ENCODE results near the gene DMKN.

The DMKN gene

GRCh38 chr19:35559781-35560180 is 46.3 kb upstream of the DMKN start:
- TF ChIP-seq, protein P1, sequence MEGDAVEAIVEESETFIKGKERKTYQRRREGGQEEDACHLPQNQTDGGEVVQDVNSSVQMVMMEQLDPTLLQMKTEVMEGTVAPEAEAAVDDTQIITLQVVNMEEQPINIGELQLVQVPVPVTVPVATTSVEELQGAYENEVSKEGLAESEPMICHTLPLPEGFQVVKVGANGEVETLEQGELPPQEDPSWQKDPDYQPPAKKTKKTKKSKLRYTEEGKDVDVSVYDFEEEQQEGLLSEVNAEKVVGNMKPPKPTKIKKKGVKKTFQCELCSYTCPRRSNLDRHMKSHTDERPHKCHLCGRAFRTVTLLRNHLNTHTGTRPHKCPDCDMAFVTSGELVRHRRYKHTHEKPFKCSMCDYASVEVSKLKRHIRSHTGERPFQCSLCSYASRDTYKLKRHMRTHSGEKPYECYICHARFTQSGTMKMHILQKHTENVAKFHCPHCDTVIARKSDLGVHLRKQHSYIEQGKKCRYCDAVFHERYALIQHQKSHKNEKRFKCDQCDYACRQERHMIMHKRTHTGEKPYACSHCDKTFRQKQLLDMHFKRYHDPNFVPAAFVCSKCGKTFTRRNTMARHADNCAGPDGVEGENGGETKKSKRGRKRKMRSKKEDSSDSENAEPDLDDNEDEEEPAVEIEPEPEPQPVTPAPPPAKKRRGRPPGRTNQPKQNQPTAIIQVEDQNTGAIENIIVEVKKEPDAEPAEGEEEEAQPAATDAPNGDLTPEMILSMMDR (IDR thresholded peaks at IDR 0.05; ENCODE audit: borderline replicate concordance, insufficient read depth, low read depth, low read length), result no peak
- H3K4me3 ChIP-seq (ENCODE audit: low read depth, low read length), result no peak overlapping the region

- H3K4me3 ChIP-seq (ENCODE audit: low read depth, low read length), result no peak overlapping the region
- TF ChIP-seq, protein P1 (IDR thresholded peaks at IDR 0.05; ENCODE audit: borderline replicate concordance, insufficient read depth, low read depth, low read length), result no peak
Observed at GRCh38 chr19:35559281-35559659, 45.8 kb upstream of the DMKN start.

DNA sequence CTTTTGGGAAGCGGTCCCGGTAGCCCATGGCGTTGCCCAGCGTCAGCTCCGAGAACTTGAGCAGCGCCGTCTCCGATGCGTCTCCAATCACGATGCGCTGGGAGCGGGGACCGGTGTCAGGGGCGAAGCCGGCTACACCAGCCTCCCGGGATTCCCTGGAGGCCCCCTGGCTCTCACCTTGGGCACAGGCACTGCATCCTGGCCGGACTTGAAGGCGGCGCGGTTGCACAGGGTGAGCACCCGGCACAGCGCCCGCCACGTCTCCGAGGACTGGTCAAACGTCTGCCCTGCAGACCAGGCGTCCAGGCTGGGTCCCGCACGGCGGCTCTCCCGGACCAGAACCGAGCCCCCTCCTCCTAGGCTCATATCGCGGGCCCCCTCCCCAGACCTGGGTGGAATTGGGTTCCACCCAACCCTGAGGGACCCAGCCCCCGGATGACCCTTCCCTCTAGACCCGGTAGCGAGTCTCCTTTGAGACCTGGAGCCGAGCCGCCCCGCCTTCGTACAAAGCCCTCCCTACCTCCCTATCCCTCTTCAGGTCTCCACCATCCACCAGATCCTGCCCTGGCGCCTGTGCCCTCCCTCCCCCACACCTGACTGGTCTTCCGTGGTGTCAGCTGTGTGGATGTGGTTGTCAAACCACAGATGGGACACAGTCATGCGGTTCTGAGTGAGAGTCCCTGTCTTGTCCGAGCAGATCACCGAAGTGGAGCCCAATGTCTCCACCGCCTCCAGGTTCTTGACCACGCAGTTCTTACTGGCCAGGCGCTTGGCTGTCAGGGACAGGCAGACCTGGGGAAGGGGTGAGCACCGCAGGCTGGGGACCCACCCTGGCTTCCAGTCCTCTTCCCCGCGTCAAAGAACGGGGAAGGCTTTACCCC is 45.2 kb upstream of the DMKN start:
- TF ChIP-seq, protein P1 (IDR thresholded peaks at IDR 0.05; ENCODE audit: borderline replicate concordance, insufficient read depth, low read depth, low read length), result no peak
- no peak overlapping the region for H3K4me3 ChIP-seq (ENCODE audit: low read depth, low read length)

DNA sequence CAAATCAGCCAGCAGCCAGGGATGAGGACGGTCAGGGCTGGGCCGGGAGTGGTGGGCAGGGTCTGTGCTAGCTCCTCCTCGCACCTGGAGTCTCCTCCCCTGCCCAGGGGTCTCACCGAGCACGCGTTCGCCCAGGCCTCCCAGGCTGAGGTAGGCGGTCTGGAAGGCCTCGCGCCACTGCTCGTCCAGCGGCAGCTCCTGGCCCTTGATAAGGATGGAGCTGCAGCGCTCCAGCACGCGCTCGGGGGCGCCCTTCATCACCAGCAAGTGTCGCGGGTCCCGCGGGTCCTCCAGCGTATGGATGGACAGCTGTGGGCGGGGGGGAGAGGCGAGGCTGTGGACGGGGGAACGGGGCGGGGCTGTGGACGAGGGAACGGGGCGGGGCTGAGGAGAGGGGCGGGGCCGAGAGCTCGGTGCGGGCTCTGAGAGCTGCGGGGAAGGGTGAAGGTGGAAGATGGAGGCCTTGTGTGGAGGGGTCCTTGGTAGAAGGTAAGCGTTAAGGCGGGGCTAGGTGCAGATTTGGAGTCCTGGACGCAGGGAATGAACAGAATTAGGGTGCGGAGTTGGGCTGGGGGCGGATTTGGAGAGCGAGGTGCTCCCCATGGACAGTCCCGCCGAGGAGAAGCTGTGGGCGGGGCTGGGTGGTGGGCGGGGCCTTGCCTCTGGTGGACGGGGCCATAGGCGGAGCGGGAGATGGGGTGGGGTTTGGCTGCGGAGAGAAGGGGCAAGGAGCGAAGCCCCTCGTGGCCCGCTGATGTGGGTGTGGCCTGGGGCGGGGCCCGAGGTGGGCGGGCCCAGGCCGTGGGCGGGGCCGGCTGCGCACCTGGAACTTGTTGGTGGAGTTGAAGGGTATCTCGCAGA is 44.3 kb upstream of the DMKN start:
- H3K4me3 ChIP-seq (ENCODE audit: low read depth, low read length), result no peak overlapping the region
- TF ChIP-seq, protein P1 (IDR thresholded peaks at IDR 0.05; ENCODE audit: borderline replicate concordance, insufficient read depth, low read depth, low read length), result no peak

DNA sequence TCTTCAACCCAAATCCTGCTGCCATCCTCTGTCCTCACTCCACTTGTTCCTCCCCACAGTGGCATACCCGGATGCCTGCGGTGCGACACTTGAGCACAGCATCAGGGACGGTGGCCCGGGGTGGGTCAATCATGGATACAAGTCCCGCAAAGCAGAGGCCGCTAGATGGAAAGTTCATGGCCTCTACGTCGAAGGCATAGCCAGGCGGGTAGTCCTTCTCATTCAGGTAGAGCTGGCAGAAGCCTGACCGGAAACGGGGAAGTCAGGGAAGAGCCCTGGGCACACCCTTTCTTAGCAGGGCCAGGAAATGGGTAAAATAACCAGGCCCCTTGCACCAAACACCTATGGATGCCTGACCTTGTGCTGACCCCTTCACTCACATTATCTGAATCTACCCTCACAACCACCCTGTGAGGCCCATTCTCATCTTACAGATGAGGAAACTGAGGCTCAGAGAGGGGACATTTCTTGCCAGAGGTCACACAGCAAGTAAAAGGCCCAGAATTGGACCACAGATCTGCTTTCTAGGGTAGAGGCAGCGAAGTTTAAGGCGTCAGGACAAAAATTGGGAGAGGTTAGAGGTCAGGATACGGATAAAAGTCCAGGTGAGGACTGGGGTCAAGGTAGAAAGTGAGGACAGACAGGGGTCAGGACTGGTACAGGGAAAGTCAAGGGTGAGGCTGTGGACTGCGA is 43.5 kb upstream of the DMKN start:
- TF ChIP-seq, protein P1 (IDR thresholded peaks at IDR 0.05; ENCODE audit: borderline replicate concordance, insufficient read depth, low read depth, low read length), result no peak
- no peak overlapping the region for H3K4me3 ChIP-seq (ENCODE audit: low read depth, low read length)

GRCh38 chr19:35556025-35556590 is 42.7 kb upstream of the DMKN start:
- no peak overlapping the region for H3K4me3 ChIP-seq (ENCODE audit: low read depth, low read length)
- TF ChIP-seq, protein P1 (IDR thresholded peaks at IDR 0.05; ENCODE audit: borderline replicate concordance, insufficient read depth, low read depth, low read length), result no peak
